Right ventricle myocardium inferior (tissue), 1 donor: ENCODE measurements around the gene IGFBP1. TPM values are rescaled to one million over a fixed set of nuclear protein-coding genes. Genes with fewer than 3 reads are reported as not detected.
A peak's percentile ranks its signal among the peaks of the same experiment; 100 is the strongest.
"Not testable (repeated sequence)": the region's sequence is repeated elsewhere in the genome, so short reads cannot be mapped to it uniquely, and the experiment has no call there.

Source experiments
- ATAC-seq: fragments of 200-7000 bp; cut with Tn5 transposase; one replicate; pipeline ENCODE4 v1.9.1; 2020; ENCODE audit warnings: mild to moderate bottlenecking, moderate library complexity
- DNase-seq: peaks from one replicate; pipeline ENCODE4 v3.0.0; 2021; ENCODE audit errors: missing footprints
- intact Hi-C: fragments of 100-400 bp; cut with DNase I; formaldehyde crosslinking; loops from one replicate; pipeline ENCODE4 v1.11.0; 2022
- long read RNA-seq: library from polyadenylated mRNA; unstranded; transcript quantifications from one replicate; pipeline ENCODE4 v2.0.0, GENCODE V29; 2021
- total RNA-seq: library from RNA; stranded (reverse); fragmentation: NEBNext Ultra II Directional; extraction: Animal tissue kit (Norgen Biotek cat#: 25700); gene quantifications from one replicate; pipeline ENCODE4 v1.2.1, GENCODE V29; 2021
- donor health status: DM: no; HTN: yes; CAD: no; lungs with severe emphysema.

The IGFBP1 gene
- not detected for total RNA-seq
- long read RNA-seq, partial matches to known transcripts = 0 of 1 reads
- long read RNA-seq, other reads (novel, unspliced or antisense) = 0 of 1 reads

GRCh38 chr7:45888185-45888992 is at the start of gene IGFBP1:
Gene IGFBP1 (plus strand): TSS chr7:45888488. CDS start chr7:45888653, 165 bp downstream.
- ATAC-seq (peak; percentile 40), DNase-seq (peak; percentile 68)
- intact Hi-C loops = no loop called here

- ATAC-seq, intact Hi-C loops, DNase-seq: not testable (repeated sequence)
These were observed 49.4 kb upstream of the IGFBP1 start for GRCh38 chr7:45838852-45839251.

- intact Hi-C loops, ATAC-seq: not testable (repeated sequence)
These were observed 46.2 kb upstream of the IGFBP1 start for GRCh38 chr7:45841926-45842717.

GRCh38 chr7:45846536-45846935 is 41.8 kb upstream of the IGFBP1 start:
- DNase-seq, intact Hi-C loops, ATAC-seq: not testable (repeated sequence)

More at GRCh38 chr7:45841926-45842717, 46.2 kb upstream of the IGFBP1 start:
- DNase-seq = not testable (repeated sequence)

GRCh38 chr7:45848734-45849133 is 39.6 kb upstream of the IGFBP1 start:
- not testable (repeated sequence) for ATAC-seq

GRCh38 chr7:45852984-45853383 is 35.3 kb upstream of the IGFBP1 start:
- DNase-seq, ATAC-seq, intact Hi-C loops: not testable (repeated sequence)

More at GRCh38 chr7:45848734-45849133, 39.6 kb upstream of the IGFBP1 start:
- intact Hi-C loops, DNase-seq: not testable (repeated sequence)

GRCh38 chr7:45853491-45853890 is 34.8 kb upstream of the IGFBP1 start:
- ATAC-seq, intact Hi-C loops, DNase-seq: not testable (repeated sequence)

- ATAC-seq, DNase-seq: not testable (repeated sequence)
- intact Hi-C loops = loop anchor here (2.0 kb wide), 1 partner anchor 701 kb away; no protein-coding TSS in a partner anchor
These were observed 32.6 kb upstream of the IGFBP1 start for GRCh38 chr7:45855680-45856079.

GRCh38 chr7:45856888-45857287 is 31.4 kb upstream of the IGFBP1 start:
- DNase-seq, intact Hi-C loops, ATAC-seq: not testable (repeated sequence)

GRCh38 chr7:45863715-45864114 is 24.6 kb upstream of the IGFBP1 start:
- intact Hi-C loops = no loop called here
- no peak for DNase-seq
- no peak for ATAC-seq

- ATAC-seq (no peak), DNase-seq (no peak)
- intact Hi-C loops = no loop called here
These were observed 22.5 kb upstream of the IGFBP1 start for GRCh38 chr7:45865594-45866410.

GRCh38 chr7:45867471-45867870 is 20.8 kb upstream of the IGFBP1 start:
- intact Hi-C loops = no loop called here
- DNase-seq = no peak
- ATAC-seq = no peak

GRCh38 chr7:45869426-45869825 is 18.9 kb upstream of the IGFBP1 start:
- intact Hi-C loops = no loop called here
- ATAC-seq (no peak), DNase-seq (no peak)

GRCh38 chr7:45872116-45873034 is 15.9 kb upstream of the IGFBP1 start:
- intact Hi-C loops = no loop called here
- peak; percentile 55 for DNase-seq
- ATAC-seq = no peak

- DNase-seq (no peak), ATAC-seq (no peak)
- intact Hi-C loops = no loop called here
These were observed 15.3 kb upstream of the IGFBP1 start, which contains the start of gene CCDC201 for GRCh38 chr7:45873035-45873354. Gene CCDC201 (minus strand): TSS chr7:45873082. CDS start chr7:45873007, 75 bp downstream.

GRCh38 chr7:45873355-45873754 is 14.9 kb upstream of the IGFBP1 start:
- DNase-seq (no peak), ATAC-seq (no peak)
- intact Hi-C loops = no loop called here

GRCh38 chr7:45874408-45875131 is 13.7 kb upstream of the IGFBP1 start:
- DNase-seq (no peak), ATAC-seq (no peak)
- intact Hi-C loops = no loop called here
